GM19468 (cell line): ENCODE results near the gene CYGB.
A peak's percentile ranks its signal among the peaks of the same experiment; 100 is the strongest.
"Not testable (repeated sequence)": the region's sequence is repeated elsewhere in the genome, so short reads cannot be mapped to it uniquely, and the experiment has no call there.

Experiments used
- ATAC-seq: cut with Tn5 transposase; IDR thresholded peaks from one replicate; pipeline ENCODE4 v1.9.1; 2021; ENCODE audit warnings: mild to moderate bottlenecking, moderate library complexity, moderate number of reproducible peaks; ENCODE audit not compliant: unreplicated experiment; ENCODE audit errors: extremely low read depth

CYGB gene

GRCh38 chr17:76568811-76569221 is 31.3 kb upstream of the CYGB start:
- ATAC-seq = no peak

- no peak for ATAC-seq
Observed at GRCh38 chr17:76567634-76568432, 30.3 kb upstream of the CYGB start.

GRCh38 chr17:76566988-76567431 is 29.5 kb upstream of the CYGB start:
- ATAC-seq = no peak

- no peak for ATAC-seq
Observed at GRCh38 chr17:76566613-76566943, 29.1 kb upstream of the CYGB start.

- no peak for ATAC-seq
Observed at GRCh38 chr17:76565728-76566612, 28.5 kb upstream of the CYGB start.

- ATAC-seq = not testable (repeated sequence)
Observed at GRCh38 chr17:76564991-76565727, 27.6 kb upstream of the CYGB start.

- not testable (repeated sequence) for ATAC-seq
Observed at GRCh38 chr17:76563359-76563758, 25.9 kb upstream of the CYGB start.

GRCh38 chr17:76562734-76563148 is 25.2 kb upstream of the CYGB start:
- no peak for ATAC-seq

GRCh38 chr17:76561799-76562268 is 24.3 kb upstream of the CYGB start:
- no peak for ATAC-seq

GRCh38 chr17:76561332-76561731 is 23.8 kb upstream of the CYGB start:
- ATAC-seq = no peak

GRCh38 chr17:76560877-76561221 is 23.3 kb upstream of the CYGB start:
- ATAC-seq = no peak

GRCh38 chr17:76560036-76560876 is 22.7 kb upstream of the CYGB start:
- no peak for ATAC-seq

GRCh38 chr17:76559460-76559859 is 22.0 kb upstream of the CYGB start:
- not testable (repeated sequence) for ATAC-seq

GRCh38 chr17:76558198-76559095 is 20.9 kb upstream of the CYGB start:
- ATAC-seq = no peak

GRCh38 chr17:76557368-76558197 is 20.1 kb upstream of the CYGB start:
- ATAC-seq = peak; percentile 38

GRCh38 chr17:76556765-76557367 is 19.4 kb upstream of the CYGB start:
- ATAC-seq = no peak

GRCh38 chr17:76554131-76554530 is 16.6 kb upstream of the CYGB start:
- ATAC-seq = no peak
